Measurements from ENCODE around the gene DHH. TPM values are rescaled to one million over a fixed set of nuclear protein-coding genes. Genes with fewer than 3 reads are reported as not detected.

The DHH gene
- polyA plus RNA-seq, 2 of the 4 experiments (the other 2 are of a cell fraction), result not detected

DNA sequence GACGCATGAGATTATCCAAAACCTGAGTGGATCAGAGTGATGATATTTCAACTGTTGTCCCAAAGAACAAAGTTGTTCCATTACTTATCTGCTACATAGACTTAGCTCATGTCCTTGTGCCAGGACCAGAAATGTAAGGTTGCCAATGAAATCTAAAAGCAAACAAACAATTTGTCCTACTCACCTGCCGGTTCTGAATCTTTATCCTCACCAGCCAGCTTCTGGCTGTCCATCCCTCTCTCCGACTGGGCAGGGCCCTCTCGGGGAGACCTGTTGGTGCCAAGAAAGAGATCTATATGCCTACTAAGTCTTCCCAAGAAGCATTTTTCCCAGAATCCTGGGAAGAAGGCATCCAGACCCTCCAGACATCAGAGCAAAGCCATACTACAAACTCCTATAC lies 39.5 kb downstream of the DHH start:
- Histone ChIP-seq H3K4me3 (no peak overlapping the region), H3K4me1 (peaks cover 35% of the 10 kb centered on the region), H3K27ac (no peak overlapping the region), H3K9me3 (no peaks in the 10 kb centered on the region), H3K4me2 (no peak overlapping the region)
- ATAC-seq, result no peak
- TF ChIP-seq FOXS1 (CRISPR knock-in tag; IDR thresholded peaks at IDR 0.05) (no peak), POLR2A (IDR thresholded peaks at IDR 0.05; ENCODE audit: low read length) (no peak), HOXA7 (CRISPR knock-in tag; IDR thresholded peaks at IDR 0.05) (no peak), ZFP36 (IDR thresholded peaks at IDR 0.05; ENCODE audit: borderline replicate concordance, partially characterized antibody) (no peak), JUNB (IDR thresholded peaks at IDR 0.05) (no peak), EHF (CRISPR knock-in tag; IDR thresholded peaks at IDR 0.05) (no peak), NFE2L2 (conservative IDR thresholded peaks at IDR 0.05; ENCODE audit: low read length) (no peak), ZNF302 (CRISPR knock-in tag; IDR thresholded peaks at IDR 0.05) (no peak)
- TF ChIP-seq, protein P1, sequence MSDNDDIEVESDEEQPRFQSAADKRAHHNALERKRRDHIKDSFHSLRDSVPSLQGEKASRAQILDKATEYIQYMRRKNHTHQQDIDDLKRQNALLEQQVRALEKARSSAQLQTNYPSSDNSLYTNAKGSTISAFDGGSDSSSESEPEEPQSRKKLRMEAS (IDR thresholded peaks at IDR 0.05), result no peak
- POLR2A ChIA-PET, result no interaction called here
- CTCF ChIA-PET, result interaction anchor here (0.8 to 3.3 kb wide), 8 partner anchors 10 to 134 kb away, joined by 3 to 27 read pairs (median 4); partner anchors contain the start of gene TUBA1A
- no peak for FAIRE-seq
- no peak for DNase-seq (ENCODE audit: low read depth in 1 of 2, low spot score in 1 of 2)
- 91% methylated on average over 4 of the region's 4 CpGs for WGBS (ENCODE audit: missing lambda C conversion rate)

DNA sequence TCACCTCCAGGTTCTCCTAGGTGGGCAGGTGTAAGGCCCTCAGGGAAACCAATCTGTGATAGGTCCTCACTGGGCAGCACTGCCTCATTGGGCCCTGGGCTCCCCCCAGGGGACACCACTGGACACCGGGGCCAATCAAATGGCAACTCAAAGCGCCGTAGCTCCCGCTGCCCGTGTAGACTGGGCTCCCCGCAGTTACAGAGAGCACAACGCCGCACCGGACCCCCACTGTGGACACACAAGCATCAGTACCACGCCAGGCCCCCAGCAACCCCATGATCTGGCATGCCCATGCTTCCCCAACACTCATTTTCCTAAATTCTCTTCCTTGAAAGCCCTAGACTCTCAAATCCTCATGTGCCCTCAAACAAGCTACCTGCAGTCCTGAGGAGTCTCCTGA lies 40.1 kb downstream of the DHH start:
- DNase-seq (ENCODE audit: low read depth in 1 of 2, low spot score in 1 of 2) (no peak), ATAC-seq (no peak), FAIRE-seq (no peak)
- Histone ChIP-seq H3K4me1 (peaks cover 41% of the 10 kb centered on the region), H3K4me2 (no peak overlapping the region), H3K27ac (no peak overlapping the region), H3K9me3 (no peaks in the 10 kb centered on the region), H3K4me3 (no peak overlapping the region)
- over 99% methylated on average over 9 of the region's 10 CpGs for WGBS (ENCODE audit: missing lambda C conversion rate)
- ChIA-PET POLR2A (no interaction called here), CTCF (interaction anchor here (0.8 to 3.3 kb wide), 6 partner anchors 10 to 150 kb away, joined by 3 to 27 read pairs (median 4); a partner anchor contains a TSS)
- TF ChIP-seq JUNB (IDR thresholded peaks at IDR 0.05) (no peak), HDAC2 (IDR thresholded peaks at IDR 0.05) (no peak), TP53 (CRISPR knock-in tag; IDR thresholded peaks at IDR 0.05) (no peak), BHLHE40 (IDR thresholded peaks at IDR 0.05; ENCODE audit: low read depth, low read length) (no peak), RCOR1 (IDR thresholded peaks at IDR 0.05; ENCODE audit: low read depth, low read length) (no peak), RARB (CRISPR knock-in tag; IDR thresholded peaks at IDR 0.05) (no peak), MAZ (IDR thresholded peaks at IDR 0.05; ENCODE audit: borderline replicate concordance, low read depth, low read length) (no peak), ESRRA (IDR thresholded peaks at IDR 0.05; ENCODE audit: borderline replicate concordance, low read length) (no peak), NPAS2 (CRISPR knock-in tag; IDR thresholded peaks at IDR 0.05; ENCODE audit: borderline replicate concordance) (no peak)
- TF ChIP-seq, protein P2, sequence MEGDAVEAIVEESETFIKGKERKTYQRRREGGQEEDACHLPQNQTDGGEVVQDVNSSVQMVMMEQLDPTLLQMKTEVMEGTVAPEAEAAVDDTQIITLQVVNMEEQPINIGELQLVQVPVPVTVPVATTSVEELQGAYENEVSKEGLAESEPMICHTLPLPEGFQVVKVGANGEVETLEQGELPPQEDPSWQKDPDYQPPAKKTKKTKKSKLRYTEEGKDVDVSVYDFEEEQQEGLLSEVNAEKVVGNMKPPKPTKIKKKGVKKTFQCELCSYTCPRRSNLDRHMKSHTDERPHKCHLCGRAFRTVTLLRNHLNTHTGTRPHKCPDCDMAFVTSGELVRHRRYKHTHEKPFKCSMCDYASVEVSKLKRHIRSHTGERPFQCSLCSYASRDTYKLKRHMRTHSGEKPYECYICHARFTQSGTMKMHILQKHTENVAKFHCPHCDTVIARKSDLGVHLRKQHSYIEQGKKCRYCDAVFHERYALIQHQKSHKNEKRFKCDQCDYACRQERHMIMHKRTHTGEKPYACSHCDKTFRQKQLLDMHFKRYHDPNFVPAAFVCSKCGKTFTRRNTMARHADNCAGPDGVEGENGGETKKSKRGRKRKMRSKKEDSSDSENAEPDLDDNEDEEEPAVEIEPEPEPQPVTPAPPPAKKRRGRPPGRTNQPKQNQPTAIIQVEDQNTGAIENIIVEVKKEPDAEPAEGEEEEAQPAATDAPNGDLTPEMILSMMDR (IDR thresholded peaks at IDR 0.05), result no peak
- TF ChIP-seq, protein P3, sequence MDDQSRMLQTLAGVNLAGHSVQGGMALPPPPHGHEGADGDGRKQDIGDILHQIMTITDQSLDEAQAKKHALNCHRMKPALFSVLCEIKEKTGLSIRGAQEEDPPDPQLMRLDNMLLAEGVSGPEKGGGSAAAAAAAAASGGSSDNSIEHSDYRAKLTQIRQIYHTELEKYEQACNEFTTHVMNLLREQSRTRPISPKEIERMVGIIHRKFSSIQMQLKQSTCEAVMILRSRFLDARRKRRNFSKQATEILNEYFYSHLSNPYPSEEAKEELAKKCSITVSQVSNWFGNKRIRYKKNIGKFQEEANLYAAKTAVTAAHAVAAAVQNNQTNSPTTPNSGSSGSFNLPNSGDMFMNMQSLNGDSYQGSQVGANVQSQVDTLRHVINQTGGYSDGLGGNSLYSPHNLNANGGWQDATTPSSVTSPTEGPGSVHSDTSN (IDR thresholded peaks at IDR 0.05), result no peak
- TF ChIP-seq, protein P4, sequence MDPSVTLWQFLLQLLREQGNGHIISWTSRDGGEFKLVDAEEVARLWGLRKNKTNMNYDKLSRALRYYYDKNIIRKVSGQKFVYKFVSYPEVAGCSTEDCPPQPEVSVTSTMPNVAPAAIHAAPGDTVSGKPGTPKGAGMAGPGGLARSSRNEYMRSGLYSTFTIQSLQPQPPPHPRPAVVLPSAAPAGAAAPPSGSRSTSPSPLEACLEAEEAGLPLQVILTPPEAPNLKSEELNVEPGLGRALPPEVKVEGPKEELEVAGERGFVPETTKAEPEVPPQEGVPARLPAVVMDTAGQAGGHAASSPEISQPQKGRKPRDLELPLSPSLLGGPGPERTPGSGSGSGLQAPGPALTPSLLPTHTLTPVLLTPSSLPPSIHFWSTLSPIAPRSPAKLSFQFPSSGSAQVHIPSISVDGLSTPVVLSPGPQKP (IDR thresholded peaks at IDR 0.05; ENCODE audit: low read depth, low read length), result no peak
- TF ChIP-seq, protein P5, sequence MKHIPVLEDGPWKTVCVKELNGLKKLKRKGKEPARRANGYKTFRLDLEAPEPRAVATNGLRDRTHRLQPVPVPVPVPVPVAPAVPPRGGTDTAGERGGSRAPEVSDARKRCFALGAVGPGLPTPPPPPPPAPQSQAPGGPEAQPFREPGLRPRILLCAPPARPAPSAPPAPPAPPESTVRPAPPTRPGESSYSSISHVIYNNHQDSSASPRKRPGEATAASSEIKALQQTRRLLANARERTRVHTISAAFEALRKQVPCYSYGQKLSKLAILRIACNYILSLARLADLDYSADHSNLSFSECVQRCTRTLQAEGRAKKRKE (CRISPR knock-in tag; IDR thresholded peaks at IDR 0.05; ENCODE audit: low read depth), result no peak
- TF ChIP-seq, protein P6, sequence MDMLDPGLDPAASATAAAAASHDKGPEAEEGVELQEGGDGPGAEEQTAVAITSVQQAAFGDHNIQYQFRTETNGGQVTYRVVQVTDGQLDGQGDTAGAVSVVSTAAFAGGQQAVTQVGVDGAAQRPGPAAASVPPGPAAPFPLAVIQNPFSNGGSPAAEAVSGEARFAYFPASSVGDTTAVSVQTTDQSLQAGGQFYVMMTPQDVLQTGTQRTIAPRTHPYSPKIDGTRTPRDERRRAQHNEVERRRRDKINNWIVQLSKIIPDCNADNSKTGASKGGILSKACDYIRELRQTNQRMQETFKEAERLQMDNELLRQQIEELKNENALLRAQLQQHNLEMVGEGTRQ (IDR thresholded peaks at IDR 0.05), result no peak
